ENCODE measurements around the gene GNLY.

DNA sequence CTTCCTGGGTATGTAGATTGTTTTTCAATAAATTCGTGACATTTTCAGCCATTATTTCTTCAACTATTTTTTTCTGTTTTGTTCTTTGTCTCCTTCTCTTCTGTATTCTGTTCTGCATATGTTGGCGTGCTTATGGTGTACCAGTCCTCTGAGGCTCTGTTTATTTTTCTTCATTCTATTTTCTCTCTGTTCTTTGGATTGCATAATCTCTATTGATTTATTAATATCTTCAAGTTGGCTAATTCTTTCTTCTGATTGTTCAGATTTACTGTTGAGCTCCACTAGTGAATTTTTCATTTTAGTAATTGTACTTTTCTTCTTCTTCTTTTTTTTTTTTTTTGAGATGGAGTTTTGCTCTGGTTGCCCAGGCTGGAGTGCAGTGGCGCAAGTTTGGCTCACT lies 9.9 kb downstream of the GNLY start:
- TF ChIP-seq, protein P1, sequence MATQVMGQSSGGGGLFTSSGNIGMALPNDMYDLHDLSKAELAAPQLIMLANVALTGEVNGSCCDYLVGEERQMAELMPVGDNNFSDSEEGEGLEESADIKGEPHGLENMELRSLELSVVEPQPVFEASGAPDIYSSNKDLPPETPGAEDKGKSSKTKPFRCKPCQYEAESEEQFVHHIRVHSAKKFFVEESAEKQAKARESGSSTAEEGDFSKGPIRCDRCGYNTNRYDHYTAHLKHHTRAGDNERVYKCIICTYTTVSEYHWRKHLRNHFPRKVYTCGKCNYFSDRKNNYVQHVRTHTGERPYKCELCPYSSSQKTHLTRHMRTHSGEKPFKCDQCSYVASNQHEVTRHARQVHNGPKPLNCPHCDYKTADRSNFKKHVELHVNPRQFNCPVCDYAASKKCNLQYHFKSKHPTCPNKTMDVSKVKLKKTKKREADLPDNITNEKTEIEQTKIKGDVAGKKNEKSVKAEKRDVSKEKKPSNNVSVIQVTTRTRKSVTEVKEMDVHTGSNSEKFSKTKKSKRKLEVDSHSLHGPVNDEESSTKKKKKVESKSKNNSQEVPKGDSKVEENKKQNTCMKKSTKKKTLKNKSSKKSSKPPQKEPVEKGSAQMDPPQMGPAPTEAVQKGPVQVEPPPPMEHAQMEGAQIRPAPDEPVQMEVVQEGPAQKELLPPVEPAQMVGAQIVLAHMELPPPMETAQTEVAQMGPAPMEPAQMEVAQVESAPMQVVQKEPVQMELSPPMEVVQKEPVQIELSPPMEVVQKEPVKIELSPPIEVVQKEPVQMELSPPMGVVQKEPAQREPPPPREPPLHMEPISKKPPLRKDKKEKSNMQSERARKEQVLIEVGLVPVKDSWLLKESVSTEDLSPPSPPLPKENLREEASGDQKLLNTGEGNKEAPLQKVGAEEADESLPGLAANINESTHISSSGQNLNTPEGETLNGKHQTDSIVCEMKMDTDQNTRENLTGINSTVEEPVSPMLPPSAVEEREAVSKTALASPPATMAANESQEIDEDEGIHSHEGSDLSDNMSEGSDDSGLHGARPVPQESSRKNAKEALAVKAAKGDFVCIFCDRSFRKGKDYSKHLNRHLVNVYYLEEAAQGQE (IDR thresholded peaks at IDR 0.05; ENCODE audit: low read depth): no peak
- TF ChIP-seq EP300 (IDR thresholded peaks at IDR 0.05; ENCODE audit: borderline replicate concordance): no peak
- TF ChIP-seq, protein P2, sequence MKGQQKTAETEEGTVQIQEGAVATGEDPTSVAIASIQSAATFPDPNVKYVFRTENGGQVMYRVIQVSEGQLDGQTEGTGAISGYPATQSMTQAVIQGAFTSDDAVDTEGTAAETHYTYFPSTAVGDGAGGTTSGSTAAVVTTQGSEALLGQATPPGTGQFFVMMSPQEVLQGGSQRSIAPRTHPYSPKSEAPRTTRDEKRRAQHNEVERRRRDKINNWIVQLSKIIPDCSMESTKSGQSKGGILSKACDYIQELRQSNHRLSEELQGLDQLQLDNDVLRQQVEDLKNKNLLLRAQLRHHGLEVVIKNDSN (IDR thresholded peaks at IDR 0.05): no peak
- no peak for TF ChIP-seq TAF1 (IDR thresholded peaks at IDR 0.05; ENCODE audit: low read depth)
- TF ChIP-seq ZBTB7A (IDR thresholded peaks at IDR 0.05; ENCODE audit: low read depth): no peak
- TF ChIP-seq CEBPB (IDR thresholded peaks at IDR 0.05): no peak
- no peak for TF ChIP-seq YY1 (IDR thresholded peaks at IDR 0.05; ENCODE audit: low read depth)
- TF ChIP-seq, protein P3, sequence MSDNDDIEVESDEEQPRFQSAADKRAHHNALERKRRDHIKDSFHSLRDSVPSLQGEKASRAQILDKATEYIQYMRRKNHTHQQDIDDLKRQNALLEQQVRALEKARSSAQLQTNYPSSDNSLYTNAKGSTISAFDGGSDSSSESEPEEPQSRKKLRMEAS (IDR thresholded peaks at IDR 0.05): no peak
- no peak for TF ChIP-seq NFIC (IDR thresholded peaks at IDR 0.05)
- TF ChIP-seq RAD21 (IDR thresholded peaks at IDR 0.05; ENCODE audit: low read depth): no peak
- no peak for TF ChIP-seq TCF12 (IDR thresholded peaks at IDR 0.05; ENCODE audit: low read depth)
- no peak for TF ChIP-seq FOXM1 (IDR thresholded peaks at IDR 0.05; ENCODE audit: borderline replicate concordance, low read depth)

Measured in Ishikawa (cell line).